H9 (cell line): Measurements from ENCODE around the gene NOLC1. TPM values are rescaled to one million over a fixed set of nuclear protein-coding genes. Genes with fewer than 3 reads are reported as not detected.

ENCODE experiments used
- DNase-seq: peaks from one replicate; pipeline ENCODE4 v3.0.0-alpha.2; 2017
- H2AFZ ChIP-seq: one replicate; pipeline ENCODE4 v1.6.1; 2013; ENCODE audit warnings: mild to moderate bottlenecking, low read length, control low read depth, moderate library complexity
- H2AK5ac ChIP-seq: 2 replicates; pipeline ENCODE4 v1.6.1; 2013; ENCODE audit warnings: low read length, control low read depth, mixed read lengths; ENCODE audit not compliant: insufficient read length
- H2BK120ac ChIP-seq: one replicate; pipeline ENCODE4 v1.6.1; 2013; ENCODE audit warnings: low read depth, mild to moderate bottlenecking, low read length, control low read depth, inconsistent platforms; ENCODE audit not compliant: poor library complexity, severe bottlenecking
- H2BK12ac ChIP-seq: 2 replicates; pipeline ENCODE4 v1.6.1; 2013; ENCODE audit warnings: low read length, control low read depth, mixed read lengths, low read depth; ENCODE audit not compliant: insufficient read length
- H2BK15ac ChIP-seq: 2 replicates; pipeline ENCODE4 v1.6.1; 2013; ENCODE audit warnings: low read depth, low read length, control low read depth
- H2BK20ac ChIP-seq: one replicate; pipeline ENCODE4 v1.6.1; 2013; ENCODE audit warnings: low read depth, mild to moderate bottlenecking, low read length, control low read depth, inconsistent platforms; ENCODE audit not compliant: poor library complexity, severe bottlenecking
- H2BK5ac ChIP-seq: 2 replicates; pipeline ENCODE4 v1.6.1; 2013; ENCODE audit warnings: low read length, control low read depth, mixed read lengths; ENCODE audit not compliant: insufficient read length
- H3K14ac ChIP-seq: 2 replicates; pipeline ENCODE4 v1.6.1; 2013; ENCODE audit warnings: low read length, control low read depth; ENCODE audit not compliant: insufficient read depth
- H3K18ac ChIP-seq: 2 replicates; pipeline ENCODE4 v1.6.1; 2013; ENCODE audit warnings: low read depth, mild to moderate bottlenecking, mixed read lengths, low read length, control low read depth; ENCODE audit not compliant: insufficient read length
- H3K23ac ChIP-seq: 2 replicates; pipeline ENCODE4 v1.6.1; 2013; ENCODE audit warnings: low read length, control low read depth, mixed read lengths, low read depth; ENCODE audit not compliant: insufficient read length
- H3K23me2 ChIP-seq: 2 replicates; pipeline ENCODE4 v1.6.1; 2013; ENCODE audit warnings: low read depth, mild to moderate bottlenecking, mixed read lengths, low read length, control low read depth; ENCODE audit not compliant: insufficient read length, poor library complexity, severe bottlenecking
- H3K27ac ChIP-seq: 2 replicates; pipeline ENCODE4 v1.5.1; 2013; ENCODE audit warnings: low read length, control low read depth, mixed read lengths, low read depth; ENCODE audit not compliant: insufficient read length
- H3K27me3 ChIP-seq: 2 replicates; pipeline ENCODE4 v1.6.1; 2013; ENCODE audit warnings: low read length, control low read depth, inconsistent platforms; ENCODE audit not compliant: insufficient read depth
- H3K4ac ChIP-seq: 2 replicates; pipeline ENCODE4 v1.6.1; 2013; ENCODE audit warnings: low read depth, mild to moderate bottlenecking, control low read depth, inconsistent platforms, low read length, moderate library complexity
- H3K4me1 ChIP-seq: 2 replicates; pipeline ENCODE4 v1.6.1; 2013; ENCODE audit warnings: low read length, control low read depth, inconsistent platforms; ENCODE audit not compliant: insufficient read depth
- H3K4me2 ChIP-seq: 2 replicates; pipeline ENCODE4 v1.6.1; 2013; ENCODE audit warnings: low read length, control low read depth, mixed read lengths; ENCODE audit not compliant: insufficient read length, insufficient read depth
- H3K56ac ChIP-seq: 2 replicates; pipeline ENCODE4 v1.6.1; 2013; ENCODE audit warnings: low read depth, mild to moderate bottlenecking, mixed read lengths, low read length, control low read depth; ENCODE audit not compliant: insufficient read length
- H3K79me1 ChIP-seq: 2 replicates; pipeline ENCODE4 v1.6.1; 2013; ENCODE audit warnings: low read depth, mild to moderate bottlenecking, moderate library complexity, low read length, control low read depth, inconsistent platforms; ENCODE audit not compliant: insufficient read depth, poor library complexity, severe bottlenecking
- H3K79me2 ChIP-seq: 2 replicates; pipeline ENCODE4 v1.6.1; 2013; ENCODE audit warnings: low read length, control low read depth, inconsistent platforms; ENCODE audit not compliant: insufficient read depth
- H3K9ac ChIP-seq: 2 replicates; pipeline ENCODE4 v1.6.1; 2013; ENCODE audit warnings: low read length, control low read depth, mixed read lengths; ENCODE audit not compliant: insufficient read length; ENCODE audit errors: extremely low read depth
- H3K9me3 ChIP-seq: one replicate; pipeline ENCODE4 v1.6.1; 2013; ENCODE audit warnings: low read depth, low read length, inconsistent platforms; ENCODE audit not compliant: control insufficient read depth
- H3T11ph ChIP-seq: one replicate; pipeline ENCODE4 v1.6.1; 2013; ENCODE audit warnings: mild to moderate bottlenecking, low read length, control low read depth, inconsistent platforms
- H4K20me1 ChIP-seq: one replicate; pipeline ENCODE4 v1.6.1; 2013; ENCODE audit not compliant: control insufficient read depth, insufficient read length, insufficient read depth
- H4K5ac ChIP-seq: 2 replicates; pipeline ENCODE4 v1.6.1; 2013; ENCODE audit warnings: low read depth, mild to moderate bottlenecking, mixed read lengths, low read length, control low read depth; ENCODE audit not compliant: insufficient read length
- H4K8ac ChIP-seq: replicated peaks from 2 replicates; pipeline ENCODE4 v1.6.1; 2013; ENCODE audit warnings: low read length, control low read depth, mixed read lengths, low read depth; ENCODE audit not compliant: insufficient read length
- H4K91ac ChIP-seq: 2 replicates; pipeline ENCODE4 v1.6.1; 2013; ENCODE audit warnings: low read depth, mild to moderate bottlenecking, moderate library complexity, mixed read lengths, low read length, control low read depth; ENCODE audit not compliant: insufficient read length
- H3K27ac Mint-ChIP-seq, 3 experiments: 2 replicates in 2 of 3; 3 replicates in 1 of 3; pipeline ENCODE4 v1.8.0; 2020 to 2021; ENCODE audit warnings: mixed read lengths in 3 of 3, mild to moderate bottlenecking in 1 of 3, moderate library complexity in 1 of 3
- H3K27me3 Mint-ChIP-seq: 2 replicates; pipeline ENCODE4 v1.8.0; 2021; ENCODE audit warnings: low read depth, mild to moderate bottlenecking, moderate library complexity, mixed read lengths
- H3K36me3 Mint-ChIP-seq, 3 experiments: 2 replicates in 2 of 3; 3 replicates in 1 of 3; pipeline ENCODE4 v1.8.0; 2020 to 2021; ENCODE audit warnings: low read depth in 3 of 3, mixed read lengths in 3 of 3; ENCODE audit not compliant: insufficient read depth in 1 of 3
- H3K4me1 Mint-ChIP-seq, 2 experiments: 2 replicates each; pipeline ENCODE4 v1.8.0; 2020; ENCODE audit warnings: mixed read lengths in 2 of 2
- H3K4me3 Mint-ChIP-seq, 2 experiments: 2 replicates in 1 of 2; 3 replicates in 1 of 2; pipeline ENCODE4 v1.8.0; 2020 to 2021; ENCODE audit warnings: mild to moderate bottlenecking in 2 of 2, mixed read lengths in 2 of 2, moderate library complexity in 1 of 2
- H3K9me3 Mint-ChIP-seq, 2 experiments: 2 replicates in 1 of 2; 3 replicates in 1 of 2; pipeline ENCODE4 v1.8.0; 2020; ENCODE audit warnings: mild to moderate bottlenecking in 2 of 2, mixed read lengths in 2 of 2, moderate library complexity in 1 of 2
- WGBS: extraction: QIAGEN DNeasy Blood & Tissue Kit; methylation state at CpG from one replicate; pipeline ENCODE4 v1.1.7; 2013; ENCODE audit warnings: missing lambda C conversion rate, low lambda C conversion rate, mixed read lengths; ENCODE audit not compliant: insufficient read length; ENCODE audit errors: extremely low coverage; 5-methylcytosine and 5-hydroxymethylcytosine counted together
- total RNA-seq: library from RNA; stranded (reverse); gene quantifications from 2 replicates; pipeline ENCODE4 v1.2.1, GENCODE V29; 2021
- TF ChIP-seq, protein P1 (sequence below): fragments of 200-600 bp; sonication (generic); conservative IDR thresholded peaks from 3 replicates; pipeline ENCODE4 v1.8.0; 2021; ENCODE audit warnings: antibody characterized with exemption, mild to moderate bottlenecking

The NOLC1 gene
- total RNA-seq, 1 experiment from 2014 or later = 171 TPM

- no peaks in the 10 kb centered on the region for H3K27me3 ChIP-seq
Observed at GRCh38 chr10:102132563-102133372, 19.4 kb upstream of the NOLC1 start, which contains the start of gene PPRC1. PPRC1 (plus strand) TSS chr10:102133040; CDS start chr10:102133069, 29 bp downstream.

More at GRCh38 chr10:102132563-102133372, 19.4 kb upstream of the NOLC1 start, which contains the start of gene PPRC1:
- Histone ChIP-seq H2BK120ac (no peak within 1 kb of the TSS), H3K9me3 (no peaks in the 10 kb centered on the region), H2BK5ac (no peak within 1 kb of the TSS), H3K4me1 (no peaks in the 10 kb centered on the region; the same call in 1 of the 2 replicates), H3K79me2 (peaks cover 42% of the 10 kb centered on the region), H3K79me1 (peaks cover 10% of the 10 kb centered on the region), H3K23ac (no peak within 1 kb of the TSS), H3K18ac (peak within 1 kb of the TSS; percentile 86), H4K20me1 (no peaks in the 10 kb centered on the region), H2BK12ac (no peak within 1 kb of the TSS), H4K8ac (no peak within 1 kb of the TSS), H3K4me2 (peak within 1 kb of the TSS; percentile 100), H2BK20ac (no peak within 1 kb of the TSS), H3T11ph (no peak within 1 kb of the TSS), H3K14ac (peak within 1 kb of the TSS; percentile 83), H3K9ac (peak within 1 kb of the TSS; percentile 91), H2AFZ (peak within 1 kb of the TSS; percentile 74), H4K91ac (no peak within 1 kb of the TSS), H2BK15ac (no peak within 1 kb of the TSS), H3K23me2 (peaks cover 11% of the 10 kb centered on the region), H3K4ac (0 out of 2 replicates have a peak within 1 kb of the TSS, but pooled peaks have one; percentile 64), H3K27ac (no peak within 1 kb of the TSS), H2AK5ac (no peak within 1 kb of the TSS), H4K5ac (peak within 1 kb of the TSS; percentile 15), H3K56ac (no peak within 1 kb of the TSS)
- no CpG with 5 or more reads among the region's 64 CpGs for WGBS
- DNase-seq = peak; percentile 99
- Mint-ChIP-seq H3K9me3 (no peaks in the 10 kb centered on the region; a peak in 1 of 5 replicates), H3K4me1 (peaks cover 23 to 27% of the 10 kb centered on the region in 2 experiments), H3K36me3 (peaks cover 18 to 30% (median 22%) of the 10 kb centered on the region in 3 experiments), H3K27me3 (peaks cover 2% of the 10 kb centered on the region; the same call in 1 of the 2 replicates), H3K4me3 (peak within 1 kb of the TSS; percentile 97 to 98), H3K27ac (peak within 1 kb of the TSS; percentile 95 to 99 (median 99))
- TF ChIP-seq, protein P1, sequence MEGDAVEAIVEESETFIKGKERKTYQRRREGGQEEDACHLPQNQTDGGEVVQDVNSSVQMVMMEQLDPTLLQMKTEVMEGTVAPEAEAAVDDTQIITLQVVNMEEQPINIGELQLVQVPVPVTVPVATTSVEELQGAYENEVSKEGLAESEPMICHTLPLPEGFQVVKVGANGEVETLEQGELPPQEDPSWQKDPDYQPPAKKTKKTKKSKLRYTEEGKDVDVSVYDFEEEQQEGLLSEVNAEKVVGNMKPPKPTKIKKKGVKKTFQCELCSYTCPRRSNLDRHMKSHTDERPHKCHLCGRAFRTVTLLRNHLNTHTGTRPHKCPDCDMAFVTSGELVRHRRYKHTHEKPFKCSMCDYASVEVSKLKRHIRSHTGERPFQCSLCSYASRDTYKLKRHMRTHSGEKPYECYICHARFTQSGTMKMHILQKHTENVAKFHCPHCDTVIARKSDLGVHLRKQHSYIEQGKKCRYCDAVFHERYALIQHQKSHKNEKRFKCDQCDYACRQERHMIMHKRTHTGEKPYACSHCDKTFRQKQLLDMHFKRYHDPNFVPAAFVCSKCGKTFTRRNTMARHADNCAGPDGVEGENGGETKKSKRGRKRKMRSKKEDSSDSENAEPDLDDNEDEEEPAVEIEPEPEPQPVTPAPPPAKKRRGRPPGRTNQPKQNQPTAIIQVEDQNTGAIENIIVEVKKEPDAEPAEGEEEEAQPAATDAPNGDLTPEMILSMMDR = peak; percentile 97
